K562 (cell line): ENCODE results near the gene TRMT10B. TPM values are rescaled to one million over a fixed set of nuclear protein-coding genes. Genes with fewer than 3 reads are reported as not detected.

Source experiments
- ATAC-seq: fragments of 200-7000 bp; cut with Tn5 transposase; 3 replicates; pipeline ENCODE4 v1.9.1; 2020; ENCODE audit warnings: moderate library complexity
- BruUV-seq: library from RNA; stranded (reverse); fragments of 400-500 nt; replicated peaks from 2 replicates; lab custom pipeline; 2021; lab: Mats Ljungman, UMichigan
- CTCF ChIA-PET: fragments of 300-600 bp; formaldehyde crosslinking; extraction: SDS; loops from one replicate; lab custom pipeline; 2021; ENCODE audit warnings: low intra/inter-chr PET ratio; lab: Yijun Ruan, JAX
- POLR2A ChIA-PET: fragments of 300-600, 350-650 bp; sonication (Branson Sonifier 250); formaldehyde crosslinking; extraction: SDS; loops from one replicate; lab custom pipeline; 2021; ENCODE audit warnings: antibody characterized with exemption, inconsistent platforms; lab: Yijun Ruan, JAX
- DNase-seq, 4 experiments: peaks; one replicate each; pipeline versions ENCODE4 v3.0.0 to v3.0.0-alpha.2; 2011 to 2018; ENCODE audit warnings: low spot score in 3 of 4, mixed read lengths in 3 of 4; ENCODE audit errors: extremely low read depth in 1 of 4
- FAIRE-seq: peaks from 2 replicates; lab custom pipeline; 2011; peaks lifted over from hg19 to GRCh38; lab: Jason Lieb, UNC
- H2AFZ ChIP-seq: 2 replicates; pipeline ENCODE4 v1.6.0; 2011; ENCODE audit warnings: low read depth, low read length, control low read depth, inconsistent platforms
- H3K27ac ChIP-seq: fragments of 200-600 bp; 3 replicates; pipeline ENCODE4 v1.8.0; 2011; ENCODE audit warnings: low read depth, mild to moderate bottlenecking, control low read depth, inconsistent platforms, low read length, moderate library complexity, mixed read lengths; ENCODE audit errors: extremely low read depth
- H3K27me3 ChIP-seq, 2 experiments: fragments of 300-600 bp in 1 of 2; 2 replicates in 1 of 2; 3 replicates in 1 of 2; pipeline versions ENCODE4 v1.6.0 to v1.8.0; 2011; ENCODE audit warnings: inconsistent platforms in 2 of 2, low read length in 2 of 2, mild to moderate bottlenecking in 1 of 2, mixed read lengths in 1 of 2, moderate library complexity in 1 of 2; ENCODE audit not compliant: control insufficient read depth in 2 of 2, insufficient read depth in 2 of 2
- H3K36me3 ChIP-seq: fragments of 300-600 bp; 3 replicates; pipeline ENCODE4 v1.8.0; 2011; ENCODE audit warnings: mild to moderate bottlenecking, low read length, inconsistent platforms; ENCODE audit not compliant: control insufficient read depth, insufficient read depth
- H3K4me1 ChIP-seq, 2 experiments: fragments of 200-600 bp in 1 of 2; replicated peaks in 1 of 2; 2 replicates in 1 of 2; 3 replicates in 1 of 2; pipeline versions ENCODE4 v1.5.1 to v1.8.0; 2011; ENCODE audit warnings: inconsistent platforms in 2 of 2, low read length in 2 of 2, mild to moderate bottlenecking in 1 of 2, mixed read lengths in 1 of 2, moderate library complexity in 1 of 2; ENCODE audit not compliant: control insufficient read depth in 2 of 2, insufficient read depth in 2 of 2
- H3K4me2 ChIP-seq: 2 replicates; pipeline ENCODE4 v1.6.1; 2011; ENCODE audit warnings: low read length, control low read depth, inconsistent platforms, mixed read lengths; ENCODE audit not compliant: insufficient read depth
- H3K4me3 ChIP-seq: fragments of 200-600 bp; sonication (generic), shearing (Covaris generic); 2 replicates; pipeline ENCODE4 v1.5.1; 2016; ENCODE audit warnings: control low read depth, inconsistent platforms
- H3K79me2 ChIP-seq: fragments of 200-600 bp; 3 replicates; pipeline ENCODE4 v1.8.0; 2011; ENCODE audit warnings: low read length, inconsistent platforms; ENCODE audit not compliant: control insufficient read depth, insufficient read depth
- H3K9ac ChIP-seq, 2 experiments: 2 replicates each; pipeline versions ENCODE4 v1.6.0 to v1.6.1; 2011; ENCODE audit warnings: low read depth in 2 of 2, low read length in 2 of 2, control low read depth in 1 of 2, inconsistent platforms in 1 of 2, mild to moderate bottlenecking in 1 of 2, mixed read lengths in 1 of 2; ENCODE audit not compliant: insufficient read depth in 1 of 2
- H3K9me1 ChIP-seq: one replicate; pipeline ENCODE4 v1.6.0; 2011; ENCODE audit warnings: inconsistent platforms, mild to moderate bottlenecking, low read length, moderate library complexity; ENCODE audit not compliant: control insufficient read depth, insufficient read depth
- H3K9me3 ChIP-seq: replicated peaks from 2 replicates; pipeline ENCODE4 v1.5.1; 2011; ENCODE audit warnings: low read depth, low read length, inconsistent platforms; ENCODE audit not compliant: control insufficient read depth, insufficient read depth
- H4K20me1 ChIP-seq: replicated peaks from 2 replicates; pipeline ENCODE4 v1.6.1; 2011; ENCODE audit warnings: low read length, inconsistent platforms, mixed read lengths; ENCODE audit not compliant: control insufficient read depth, insufficient read depth
- CBX8 ChIP-seq: fragments of 200-600 bp; sonication (generic); IDR thresholded peaks from 2 replicates; pipeline ENCODE4 v1.6.1; 2012; ENCODE audit warnings: borderline replicate concordance, mixed run types, low read depth, mild to moderate bottlenecking, moderate library complexity, mixed read lengths, low read length, control low read depth, inconsistent platforms; ENCODE audit not compliant: poor library complexity, severe bottlenecking; ENCODE audit errors: extremely low read depth
- EP300 ChIP-seq: IDR thresholded peaks from 2 replicates; pipeline ENCODE4 v1.6.1; 2012; ENCODE audit warnings: low read length, improper control_type of control experiment
- GTF2F1 ChIP-seq: IDR thresholded peaks from 2 replicates; pipeline ENCODE4 v1.6.1; 2011; ENCODE audit warnings: low read depth, low read length, improper control_type of control experiment
- JUN ChIP-seq, 2 experiments: sonication (generic) in 1 of 2; formaldehyde crosslinking in 1 of 2; IDR thresholded peaks; 2 replicates each; pipeline versions ENCODE4 v1.6.1 to v1.8.0; 2012 to 2022; ENCODE audit warnings: borderline replicate concordance in 2 of 2, mild to moderate bottlenecking in 2 of 2, improper control_type of control experiment in 1 of 2, low read depth in 1 of 2, low read length in 1 of 2, missing genetic modification reagents in 1 of 2
- PRDM10 ChIP-seq: fragments of 450-650 bp; IDR thresholded peaks from 2 replicates; pipeline ENCODE4 v1.6.1; 2018; ENCODE audit not compliant: partially characterized antibody
- RBM39 ChIP-seq: fragments of 200-400 bp; formaldehyde crosslinking; optimal IDR thresholded peaks from 2 replicates; pipeline ENCODE3; 2018; ENCODE audit warnings: low read depth, low read length
- SAP30 ChIP-seq: fragments of 200-600 bp; sonication (generic); IDR thresholded peaks from 2 replicates; pipeline ENCODE4 v1.6.1; 2012; ENCODE audit warnings: borderline replicate concordance, low read depth, mild to moderate bottlenecking, moderate library complexity, low read length, control low read depth, inconsistent platforms; ENCODE audit not compliant: insufficient read depth, poor library complexity, severe bottlenecking
- THAP7 ChIP-seq: fragments of 250-450 bp; sonication (Bioruptor Pico); IDR thresholded peaks from 2 replicates; pipeline ENCODE4 v1.5.0; 2021
- ZC3H11A ChIP-seq: IDR thresholded peaks from 2 replicates; pipeline ENCODE4 v1.6.1; 2012; ENCODE audit warnings: low read depth, low read length, improper control_type of control experiment
- ZNF121 ChIP-seq: sonication (generic); formaldehyde crosslinking; conservative IDR thresholded peaks from 2 replicates; pipeline ENCODE4 v1.8.0; 2022; ENCODE audit warnings: missing genetic modification reagents
- WGBS: fragments of 100-300 bp; shearing (Covaris generic); methylation state at CpG from one replicate; pipeline ENCODE4 v1.1.6; 2016; ENCODE audit warnings: low coverage, mixed read lengths; ENCODE audit not compliant: insufficient coverage; ENCODE audit errors: missing lambda C conversion rate; 5-methylcytosine and 5-hydroxymethylcytosine counted together
- in situ Hi-C: fragments of 300-500 bp; cut with MboI; formaldehyde crosslinking; loops from 4 replicates; pipeline ENCODE4 v1.15.0; 2018; ENCODE audit warnings: inconsistent platforms, mixed read lengths
- intact Hi-C: fragments of 100-400 bp; cut with micrococcal nuclease; formaldehyde crosslinking; loops from 2 replicates; pipeline ENCODE4 v1.14.2; 2022
- polyA plus RNA-seq, 8 experiments: library from polyadenylated mRNA; depleted of rRNA in 4 of 8; stranded (reverse) in 5 of 8; unstranded in 3 of 8; fragments of >200 nt; fragmentation: Nextera tagmentation in 2 of 8; fragmentation: Illumina TruSeq in 1 of 8; extraction: Ambion mirVana in 2 of 8; extraction: Trizol in 1 of 8; gene quantifications; 2 replicates each; pipeline versions ENCODE4 v1.2.1 to v1.2.3, GENCODE V29; 2011 to 2014; ENCODE audit warnings: inconsistent platforms in 1 of 8, missing spikeins in 1 of 8
- total RNA-seq, 7 experiments: library from RNA; depleted of rRNA in 6 of 7; stranded (reverse); fragments of >200 nt in 6 of 7; fragmentation: Illumina TruSeq in 2 of 7; extraction: Trizol in 2 of 7; gene quantifications; 2 replicates each; pipeline versions ENCODE4 v1.2.1 to v1.2.3, GENCODE V29; 2011 to 2021; ENCODE audit warnings: low replicate concordance in 1 of 7

The TRMT10B gene
- total and polyA plus RNA-seq, 9 of the 15 experiments (the other 6 are each of a cell fraction or from before 2014, with no cell fraction given), result 2.9 to 13.4 (median 7.0) TPM

- TF ChIP-seq THAP7 (CRISPR knock-in tag) (no peak), EP300 (no peak), CBX8 (no peak), ZC3H11A (no peak)
Observed at GRCh38 chr9:37706290-37706689, 47.3 kb upstream of the TRMT10B start (continued).

- Histone ChIP-seq H4K20me1 (no peaks in the 10 kb centered on the region), H3K27ac (no peak overlapping the region), H3K36me3 (no peaks in the 10 kb centered on the region), H3K4me1 (no peaks in the 10 kb centered on the region), H3K79me2 (no peaks in the 10 kb centered on the region), H3K4me2 (no peak overlapping the region), H3K9me3 (no peaks in the 10 kb centered on the region), H3K27me3 (peaks cover 38 to 43% of the 10 kb centered on the region in 2 experiments; a peak in 4 of 5 replicates), H3K4me3 (no peak overlapping the region), H2AFZ (no peak overlapping the region), H3K9ac (no peak overlapping the region), H3K9me1 (no peaks in the 10 kb centered on the region)
- FAIRE-seq (no peak), ATAC-seq (no peak), DNase-seq (no peak)
- ChIA-PET CTCF (no interaction called here), POLR2A (interaction anchor here (0.6 to 1.0 kb wide), 2 partner anchors 10 to 1320 kb away, joined by 3 read pairs; no protein-coding TSS in a partner anchor)
- intact Hi-C loops, result no loop called here
- in situ Hi-C loops, result no loop called here
- 0% methylated on average over 4 of the region's 4 CpGs for WGBS
- no TSS peak for BruUV-seq
- no peak for TF ChIP-seq GTF2F1
- no peak for TF ChIP-seq ZNF121
- TF ChIP-seq SAP30, result no peak
- no peak for TF ChIP-seq JUN (IDR thresholded peaks at IDR 0.05; ENCODE audit: borderline replicate concordance, low read depth, low read length)
- TF ChIP-seq JUN (CRISPR knock-in tag; IDR thresholded peaks at IDR 0.05; ENCODE audit: borderline replicate concordance), result no peak
- TF ChIP-seq RBM39, result no peak
- no peak for TF ChIP-seq PRDM10
Observed at GRCh38 chr9:37707748-37708147, 45.9 kb upstream of the TRMT10B start.
